Right cardiac atrium (tissue), 5 donors: ENCODE results near the gene TP73. TPM values are rescaled to one million over a fixed set of nuclear protein-coding genes. Genes with fewer than 3 reads are reported as not detected.

Experiments used
- ATAC-seq, 2 donors: fragments of 200-7000 bp; cut with Tn5 transposase; one replicate each; pipeline versions ENCODE4 v1.8.0 to v1.9.1; 2020; ENCODE audit warnings: moderate library complexity in 2 of 2, mild to moderate bottlenecking in 1 of 2
- DNase-seq, 3 donors: peaks; one replicate each; pipeline ENCODE4 v3.0.0-alpha.2; 2020
- H3K27ac ChIP-seq: one replicate; pipeline ENCODE4 v1.5.1; 2013; ENCODE audit warnings: mild to moderate bottlenecking, low read length, control low read depth, moderate library complexity
- H3K27me3 ChIP-seq: one replicate; pipeline ENCODE4 v1.6.1; 2013; ENCODE audit not compliant: control insufficient read depth, insufficient read depth
- H3K4me1 ChIP-seq: one replicate; pipeline ENCODE4 v1.6.1; 2013; ENCODE audit warnings: low read length; ENCODE audit not compliant: control insufficient read depth, insufficient read depth
- H3K4me3 ChIP-seq: one replicate; pipeline ENCODE4 v1.5.1; 2013; ENCODE audit warnings: low read length, control low read depth
- H3K9me3 ChIP-seq: one replicate; pipeline ENCODE4 v1.6.1; 2013; ENCODE audit warnings: low read length; ENCODE audit not compliant: control insufficient read depth
- WGBS: extraction: QIAGEN DNeasy Blood & Tissue Kit; methylation state at CpG from one replicate; pipeline ENCODE4 v1.1.7; 2013; 5-methylcytosine and 5-hydroxymethylcytosine counted together
- intact Hi-C, 4 donors: fragments of 100-400 bp; cut with DNase I; formaldehyde crosslinking; loops; one replicate each; pipeline versions ENCODE4 v1.11.0 to v1.14.0; 2022 to 2023
- polyA plus RNA-seq: library from polyadenylated mRNA; stranded (reverse); fragments of 200-250 nt; gene quantifications from one replicate; pipeline ENCODE4 v1.2.3, GENCODE V29; 2013
- total RNA-seq, 4 donors: library from RNA; stranded (reverse); fragmentation: NEBNext Ultra II Directional; extraction: Animal tissue kit (Norgen Biotek cat#: 25700); gene quantifications; one replicate each; pipeline ENCODE4 v1.2.1, GENCODE V29; 2021
- donor health status: healthy with polysubstance abuse.
- donor health status: DM: no; HTN: yes; CAD: no.
- donor health status: DM: no; HTN: no; CAD: no.
- donor health status: DM: no; HTN: yes; CAD: no; lungs with severe emphysema.
- donor health status: DM: yes; HTN: yes; CAD: no.

Gene TP73
- total and polyA plus RNA-seq, 5 donors = 0.07 to 0.18 TPM; not detected in 3

DNA sequence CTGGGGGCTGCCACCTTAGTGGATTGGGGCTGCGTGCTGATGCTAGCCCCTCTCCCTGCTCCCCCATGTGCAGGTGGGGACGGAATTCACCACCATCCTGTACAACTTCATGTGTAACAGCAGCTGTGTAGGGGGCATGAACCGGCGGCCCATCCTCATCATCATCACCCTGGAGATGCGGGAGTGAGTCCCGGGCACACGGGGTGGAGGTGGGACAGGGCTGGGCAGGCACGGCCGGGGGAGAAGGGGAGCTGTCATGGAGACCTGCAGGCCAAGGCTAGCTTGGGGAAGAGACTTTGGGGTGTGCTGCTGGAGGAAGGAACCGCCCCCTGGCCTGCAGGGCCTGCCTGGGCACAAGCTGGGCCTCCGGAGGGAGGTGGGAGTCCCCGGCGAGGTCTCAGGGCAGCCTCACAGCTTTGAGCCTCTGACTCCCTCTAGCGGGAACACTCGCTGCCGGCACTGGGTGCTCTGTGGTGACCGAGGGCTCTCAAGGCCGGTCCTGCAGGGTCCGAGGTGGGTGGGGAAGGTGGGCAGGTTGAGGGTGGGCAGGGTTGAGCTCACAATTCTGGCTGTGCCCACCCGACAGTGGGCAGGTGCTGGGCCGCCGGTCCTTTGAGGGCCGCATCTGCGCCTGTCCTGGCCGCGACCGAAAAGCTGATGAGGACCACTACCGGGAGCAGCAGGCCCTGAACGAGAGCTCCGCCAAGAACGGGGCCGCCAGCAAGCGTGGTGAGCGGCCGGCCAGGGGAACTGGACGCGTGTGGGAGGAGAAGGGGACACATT lies 74.9 kb downstream of the TP73 start:
- DNase-seq (no peak), ATAC-seq (peak in 1 of 2 donors; percentile 6)
- H3K27ac ChIP-seq = no peak overlapping the region
- 54% methylated on average over 37 of the region's 37 CpGs for WGBS
- H3K4me3 ChIP-seq = no peak overlapping the region
- intact Hi-C loops = loop anchor here in 1 of 4 donors (10.0 kb wide), 1 partner anchor 162 kb away; no protein-coding TSS in a partner anchor
- H3K4me1 ChIP-seq = no peaks in the 10 kb centered on the region
- no peaks in the 10 kb centered on the region for H3K9me3 ChIP-seq
- H3K27me3 ChIP-seq = no peaks in the 10 kb centered on the region

DNA sequence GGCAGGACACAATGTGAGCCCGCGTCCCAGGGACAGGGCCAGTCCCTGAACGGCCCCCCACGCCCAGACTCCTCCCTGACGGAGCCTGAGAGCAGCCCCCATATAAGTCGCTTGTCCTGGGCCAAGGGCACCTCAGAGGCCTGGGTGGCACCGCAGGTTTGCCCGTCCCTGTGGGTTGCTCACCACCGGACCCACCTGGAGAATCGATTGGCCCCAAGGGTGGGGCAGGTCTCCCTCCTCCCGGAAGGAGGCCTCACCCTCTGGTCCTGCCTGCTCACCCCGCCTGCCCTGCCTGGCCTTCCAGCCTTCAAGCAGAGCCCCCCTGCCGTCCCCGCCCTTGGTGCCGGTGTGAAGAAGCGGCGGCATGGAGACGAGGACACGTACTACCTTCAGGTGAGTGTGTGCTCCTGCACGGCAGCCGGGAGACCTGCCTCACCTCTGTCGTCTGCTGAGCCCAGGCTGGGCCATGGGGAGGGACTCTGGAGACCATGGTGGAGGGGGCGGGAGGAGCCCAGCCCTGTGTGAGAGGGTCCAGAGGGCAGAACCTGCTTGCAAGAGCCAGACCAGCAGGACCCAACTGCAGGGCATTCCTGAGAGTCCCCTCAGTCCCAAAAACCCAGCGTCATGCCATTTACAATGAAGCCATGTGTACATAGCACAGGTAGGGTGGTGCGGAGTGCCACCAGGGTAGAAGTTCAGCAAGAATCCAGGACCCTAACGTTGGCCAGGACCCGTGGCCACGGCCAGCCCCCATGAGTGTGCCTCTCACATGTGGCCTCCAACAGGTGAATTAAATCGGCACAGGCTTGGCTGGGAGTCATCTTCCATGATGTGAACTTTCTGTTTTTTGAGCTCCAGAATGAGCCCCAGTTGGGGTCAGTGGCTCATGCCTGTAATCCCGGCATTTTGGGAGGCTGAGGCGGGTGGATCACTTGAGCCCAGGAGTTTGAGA lies 75.8 kb downstream of the TP73 start:
- no peaks in the 10 kb centered on the region for H3K4me1 ChIP-seq
- intact Hi-C loops = loop anchor here in 1 of 4 donors (10.0 kb wide), 1 partner anchor 163 kb away; no protein-coding TSS in a partner anchor
- H3K27me3 ChIP-seq = no peaks in the 10 kb centered on the region
- ATAC-seq = no peak
- WGBS = 86% methylated on average over 31 of the region's 31 CpGs
- no peaks in the 10 kb centered on the region for H3K9me3 ChIP-seq
- no peak overlapping the region for H3K4me3 ChIP-seq
- H3K27ac ChIP-seq = no peak overlapping the region
- DNase-seq = no peak

- no peaks in the 10 kb centered on the region for H3K4me1 ChIP-seq
- ATAC-seq (no peak), DNase-seq (no peak)
- no peak overlapping the region for H3K27ac ChIP-seq
- WGBS = 79% methylated on average over 32 of the region's 32 CpGs
- no peaks in the 10 kb centered on the region for H3K27me3 ChIP-seq
- H3K9me3 ChIP-seq = no peaks in the 10 kb centered on the region
- H3K4me3 ChIP-seq = no peak overlapping the region
- intact Hi-C loops = loop anchor here in 2 of 4 donors (10.0 kb wide), 2 partner anchors 155 to 165 kb away; no protein-coding TSS in a partner anchor
Measured at GRCh38 chr1:3729594-3730542, 77.6 kb downstream of the TP73 start.

DNA sequence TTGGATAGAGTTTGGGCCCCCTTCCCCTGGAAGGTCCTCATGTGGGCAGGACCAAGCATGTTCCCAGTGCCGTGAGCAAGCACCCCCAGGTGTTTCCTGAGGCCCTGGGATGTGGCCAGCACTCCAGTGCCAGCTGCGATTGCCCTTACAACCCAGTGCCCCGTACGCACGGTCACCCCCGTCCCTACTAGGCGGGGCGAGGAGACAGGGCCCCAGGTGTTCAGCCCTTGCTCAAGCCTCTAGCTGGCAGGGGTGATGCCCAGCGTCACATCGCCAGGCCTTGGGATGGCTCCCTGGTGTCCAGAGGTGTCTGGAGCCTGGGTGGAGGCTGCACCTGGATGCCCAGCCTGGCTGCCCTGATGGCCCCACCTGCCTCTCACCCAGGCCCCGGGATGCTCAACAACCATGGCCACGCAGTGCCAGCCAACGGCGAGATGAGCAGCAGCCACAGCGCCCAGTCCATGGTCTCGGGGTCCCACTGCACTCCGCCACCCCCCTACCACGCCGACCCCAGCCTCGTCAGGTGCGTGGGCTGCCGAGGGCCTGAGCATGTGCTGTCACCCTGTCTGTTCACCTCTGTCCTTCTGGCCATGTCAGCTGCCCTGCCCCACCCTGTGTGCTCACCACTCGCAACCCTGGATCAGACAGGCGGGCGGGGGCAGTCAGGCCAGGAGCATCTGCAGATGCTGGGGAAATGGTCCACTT lies 78.4 kb downstream of the TP73 start:
- no peak for DNase-seq
- intact Hi-C loops = loop anchor here in 1 of 4 donors (10.0 kb wide), 1 partner anchor 156 kb away; no protein-coding TSS in a partner anchor
- ATAC-seq = no peak
- H3K4me1 ChIP-seq = no peaks in the 10 kb centered on the region
- WGBS = 84% methylated on average over 25 of the region's 25 CpGs
- H3K4me3 ChIP-seq = no peak overlapping the region
- no peaks in the 10 kb centered on the region for H3K27me3 ChIP-seq
- no peaks in the 10 kb centered on the region for H3K9me3 ChIP-seq
- H3K27ac ChIP-seq = no peak overlapping the region

GRCh38 chr1:3731583-3732433 lies 79.5 kb downstream of the TP73 start:
- no peak for DNase-seq
- intact Hi-C loops = loop anchor here in 1 of 4 donors (10.0 kb wide), 1 partner anchor 157 kb away; no protein-coding TSS in a partner anchor
- Histone ChIP-seq H3K4me3 (no peak overlapping the region), H3K9me3 (no peaks in the 10 kb centered on the region), H3K27me3 (no peaks in the 10 kb centered on the region), H3K27ac (no peak overlapping the region), H3K4me1 (no peaks in the 10 kb centered on the region)
- WGBS = 45% methylated on average over 25 of the region's 25 CpGs
- ATAC-seq = no peak

DNA sequence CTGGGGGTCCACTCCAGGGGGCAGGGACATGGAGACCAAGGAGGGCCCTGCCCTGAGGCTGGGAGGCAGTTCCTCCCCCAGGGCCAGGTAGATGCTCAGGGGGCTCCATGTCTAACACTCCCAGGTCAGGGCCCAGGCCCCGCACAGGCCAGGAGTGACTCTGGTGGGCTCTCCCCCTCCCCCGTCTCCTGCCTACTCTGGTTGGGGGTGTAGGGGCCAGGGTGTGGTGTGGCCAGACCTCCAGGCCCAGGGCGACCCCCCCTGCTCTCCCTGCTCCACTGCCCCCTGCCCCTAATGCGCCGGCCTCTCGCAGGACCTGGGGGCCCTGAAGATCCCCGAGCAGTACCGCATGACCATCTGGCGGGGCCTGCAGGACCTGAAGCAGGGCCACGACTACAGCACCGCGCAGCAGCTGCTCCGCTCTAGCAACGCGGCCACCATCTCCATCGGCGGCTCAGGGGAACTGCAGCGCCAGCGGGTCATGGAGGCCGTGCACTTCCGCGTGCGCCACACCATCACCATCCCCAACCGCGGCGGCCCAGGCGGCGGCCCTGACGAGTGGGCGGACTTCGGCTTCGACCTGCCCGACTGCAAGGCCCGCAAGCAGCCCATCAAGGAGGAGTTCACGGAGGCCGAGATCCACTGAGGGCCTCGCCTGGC lies 80.2 kb downstream of the TP73 start:
- Histone ChIP-seq H3K4me3 (no peak overlapping the region), H3K27me3 (no peaks in the 10 kb centered on the region), H3K27ac (no peak overlapping the region), H3K4me1 (no peaks in the 10 kb centered on the region), H3K9me3 (no peaks in the 10 kb centered on the region)
- intact Hi-C loops = loop anchor here in 1 of 4 donors (10.0 kb wide), 1 partner anchor 158 kb away; no protein-coding TSS in a partner anchor
- DNase-seq = no peak
- peak; percentile 23 to 25 for ATAC-seq
- 33% methylated on average over 37 of the region's 37 CpGs for WGBS

DNA sequence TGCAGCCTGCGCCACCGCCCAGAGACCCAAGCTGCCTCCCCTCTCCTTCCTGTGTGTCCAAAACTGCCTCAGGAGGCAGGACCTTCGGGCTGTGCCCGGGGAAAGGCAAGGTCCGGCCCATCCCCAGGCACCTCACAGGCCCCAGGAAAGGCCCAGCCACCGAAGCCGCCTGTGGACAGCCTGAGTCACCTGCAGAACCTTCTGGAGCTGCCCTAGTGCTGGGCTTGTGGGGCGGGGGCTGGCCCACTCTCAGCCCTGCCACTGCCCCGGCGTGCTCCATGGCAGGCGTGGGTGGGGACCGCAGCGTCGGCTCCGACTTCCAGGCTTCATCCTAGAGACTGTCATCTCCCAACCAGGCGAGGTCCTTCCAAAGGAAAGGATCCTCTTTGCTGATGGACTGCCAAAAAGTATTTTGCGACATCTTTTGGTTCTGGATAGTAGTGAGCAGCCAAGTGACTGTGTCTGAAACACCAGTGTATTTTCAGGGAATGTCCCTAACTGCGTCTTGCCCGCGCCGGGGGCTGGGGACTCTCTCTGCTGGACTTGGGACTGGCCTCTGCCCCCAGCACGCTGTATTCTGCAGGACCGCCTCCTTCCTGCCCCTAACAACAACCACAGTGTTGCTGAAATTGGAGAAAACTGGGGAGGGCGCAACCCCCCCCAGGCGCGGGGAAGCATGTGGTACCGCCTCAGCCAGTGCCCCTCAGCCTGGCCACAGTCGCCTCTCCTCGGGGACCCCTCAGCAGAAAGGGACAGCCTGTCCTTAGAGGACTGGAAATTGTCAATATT lies 81.0 kb downstream of the TP73 start:
- H3K4me3 ChIP-seq = no peak overlapping the region
- intact Hi-C loops = loop anchor here in 1 of 4 donors (10.0 kb wide), 1 partner anchor 158 kb away; no protein-coding TSS in a partner anchor
- H3K9me3 ChIP-seq = no peaks in the 10 kb centered on the region
- DNase-seq (peak in 1 of 3 donors; percentile 35), ATAC-seq (peak in 1 of 2 donors; percentile 6)
- H3K27me3 ChIP-seq = no peaks in the 10 kb centered on the region
- H3K27ac ChIP-seq = no peak overlapping the region
- WGBS = 70% methylated on average over 29 of the region's 29 CpGs
- H3K4me1 ChIP-seq = no peaks in the 10 kb centered on the region

DNA sequence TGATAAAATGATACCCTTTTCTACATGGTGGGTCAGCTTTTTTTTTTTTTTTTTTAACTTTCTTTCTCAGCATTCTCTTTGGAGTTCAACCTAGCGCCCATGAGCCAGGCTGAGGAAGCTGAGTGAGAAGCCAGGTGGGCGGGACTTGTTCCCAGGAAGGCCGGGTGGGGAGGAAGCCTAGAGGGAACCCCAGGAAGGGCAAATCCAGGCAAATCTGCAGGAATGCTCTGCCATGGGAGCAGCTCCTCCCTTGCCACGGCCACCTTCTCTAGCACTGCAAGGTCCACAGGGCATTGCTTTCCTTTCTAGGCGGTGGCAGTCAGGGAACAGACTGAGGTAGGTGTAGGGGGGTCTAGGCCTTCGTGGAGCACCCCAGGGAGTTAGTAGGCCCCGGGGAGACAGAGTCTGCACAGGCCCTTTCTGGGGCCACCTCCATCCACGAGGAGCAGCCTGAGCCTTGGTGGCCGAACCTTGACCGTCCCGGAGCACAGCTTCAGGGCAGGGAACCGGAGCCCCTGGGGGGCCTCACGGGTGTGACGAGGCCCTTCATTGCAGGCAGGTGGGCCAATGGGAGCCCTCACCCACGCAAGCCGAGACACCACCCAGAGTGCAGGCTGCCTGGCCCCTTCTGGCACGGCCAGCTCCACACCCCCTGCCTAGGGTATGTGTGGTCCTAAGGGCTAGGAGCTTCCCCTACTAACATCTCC lies 81.7 kb downstream of the TP73 start:
- WGBS = 85% methylated on average over 17 of the region's 17 CpGs
- ATAC-seq (no peak), DNase-seq (peak in 1 of 3 donors; percentile 52)
- Histone ChIP-seq H3K27ac (no peak overlapping the region), H3K4me3 (no peak overlapping the region), H3K9me3 (no peaks in the 10 kb centered on the region), H3K27me3 (no peaks in the 10 kb centered on the region), H3K4me1 (no peaks in the 10 kb centered on the region)
- intact Hi-C loops = loop anchor here in 1 of 4 donors (10.0 kb wide), 1 partner anchor 159 kb away; no protein-coding TSS in a partner anchor
